Measurements from ENCODE around the gene ATP2B2.

The ATP2B2 gene

DNA sequence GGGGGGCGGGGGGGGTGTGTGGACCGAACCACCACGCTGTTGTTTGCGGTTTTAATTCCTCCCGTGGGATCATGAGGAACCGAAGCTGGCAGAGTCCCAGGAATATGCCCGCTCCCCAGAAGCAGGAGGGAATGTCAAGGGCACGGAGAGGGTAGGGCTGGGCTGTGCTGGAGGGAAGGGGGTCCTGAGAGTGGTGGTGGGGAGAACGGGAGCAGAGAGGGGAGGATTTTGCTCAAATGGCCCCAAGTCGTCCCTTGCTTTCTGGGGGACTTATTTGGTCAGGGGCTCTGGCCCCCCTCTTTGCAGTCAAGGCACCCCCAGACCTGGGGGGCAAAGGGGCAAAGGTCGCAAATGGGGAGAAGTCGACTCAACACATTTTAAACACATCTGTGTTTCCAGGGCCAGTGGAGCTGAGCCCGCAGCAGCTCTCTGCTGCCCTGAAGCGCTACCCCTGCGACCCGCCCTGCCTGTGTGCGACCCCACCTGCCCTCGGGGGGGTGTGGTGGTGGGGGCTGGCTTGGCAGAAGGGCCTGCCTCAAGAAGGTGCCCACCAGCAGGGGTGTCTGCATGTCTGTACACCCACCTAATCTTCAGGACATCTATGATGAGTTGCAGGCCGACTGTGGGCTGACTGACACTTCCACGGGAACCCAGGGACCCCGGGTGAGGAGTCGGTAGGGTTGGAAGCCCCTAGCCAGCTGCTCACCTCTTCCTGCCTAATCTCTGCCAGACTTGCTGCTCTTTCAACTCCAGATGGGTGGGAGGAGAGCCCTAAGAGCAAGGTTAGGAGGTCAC lies 602 bp upstream of the ATP2B2 start:
- Histone ChIP-seq H3K4me3 (ENCODE audit: low read depth, low read length) (no peak overlapping the region), H4K8ac (ENCODE audit: low read depth, low read length) (no peak overlapping the region), H3K23ac (ENCODE audit: low read length) (no peak overlapping the region), H3K36me3 (ENCODE audit: control insufficient read depth in 1 of 2, insufficient read depth in 2 of 2, low read length in 2 of 2) (no peaks in the 10 kb centered on the region), H3K27me3 (ENCODE audit: insufficient read depth, low read length) (peaks cover 18% of the 10 kb centered on the region), H3K18ac (ENCODE audit: low read length) (no peak overlapping the region), H2BK12ac (ENCODE audit: low read length) (no peak overlapping the region), H2BK5ac (ENCODE audit: low read depth, low read length, poor library complexity) (no peak overlapping the region), H3K9ac (ENCODE audit: low read length) (no peak overlapping the region), H3K14ac (ENCODE audit: low read length) (no peak overlapping the region), H3K79me2 (ENCODE audit: control insufficient read depth, insufficient read depth, low read length, poor library complexity) (no peaks in the 10 kb centered on the region), H3K27ac (ENCODE audit: low read depth, low read length) (no peak overlapping the region), H2BK120ac (ENCODE audit: insufficient read depth, low read length, poor library complexity) (no peak overlapping the region), H3K79me1 (ENCODE audit: low read length) (no peaks in the 10 kb centered on the region), H3K4me2 (ENCODE audit: low read length) (no peak overlapping the region), H4K12ac (ENCODE audit: low read depth, low read length) (no peak overlapping the region), H2AFZ (ENCODE audit: insufficient read depth, low read length, poor library complexity) (no peak overlapping the region), H3K4ac (ENCODE audit: low read depth, low read length) (no peak overlapping the region), H3K9me3 (ENCODE audit: insufficient read depth, low read depth, low read length) (peaks cover 1% of the 10 kb centered on the region), H4K91ac (ENCODE audit: low read depth, low read length) (no peak overlapping the region), H3K4me1 (ENCODE audit: control insufficient read depth in 1 of 2, insufficient read depth in 2 of 2, low read length in 2 of 2) (peaks cover 0 to 2% of the 10 kb centered on the region in 2 experiments), H2AK5ac (ENCODE audit: low read length) (no peak overlapping the region)
- no peak for DNase-seq
- WGBS (ENCODE audit: extremely low coverage, insufficient coverage, insufficient read length) = no CpG with 5 or more reads among the region's 22 CpGs

GRCh38 chr3:10504171-10505049 lies 976 bp downstream of the ATP2B2 start:
- no peak overlapping the region for H3K9ac ChIP-seq (ENCODE audit: low read length)
- H3K4ac ChIP-seq (ENCODE audit: low read depth, low read length) = no peak overlapping the region
- H3K18ac ChIP-seq (ENCODE audit: low read length) = no peak overlapping the region
- no peak overlapping the region for H3K4me2 ChIP-seq (ENCODE audit: low read length)
- H3K36me3 ChIP-seq (ENCODE audit: control insufficient read depth in 1 of 2, insufficient read depth in 2 of 2, low read length in 2 of 2) = no peaks in the 10 kb centered on the region
- peaks cover 0 to 2% of the 10 kb centered on the region in 2 experiments for H3K4me1 ChIP-seq (ENCODE audit: control insufficient read depth in 1 of 2, insufficient read depth in 2 of 2, low read length in 2 of 2)
- H3K79me2 ChIP-seq (ENCODE audit: control insufficient read depth, insufficient read depth, low read length, poor library complexity) = no peaks in the 10 kb centered on the region
- no peak overlapping the region for H2BK12ac ChIP-seq (ENCODE audit: low read length)
- H3K79me1 ChIP-seq (ENCODE audit: low read length) = no peaks in the 10 kb centered on the region
- no peak overlapping the region for H3K23ac ChIP-seq (ENCODE audit: low read length)
- no peak overlapping the region for H3K27ac ChIP-seq (ENCODE audit: low read depth, low read length)
- H3K14ac ChIP-seq (ENCODE audit: low read length) = no peak overlapping the region
- H3K9me3 ChIP-seq (ENCODE audit: insufficient read depth, low read depth, low read length) = peaks cover 1% of the 10 kb centered on the region
- no peak overlapping the region for H4K8ac ChIP-seq (ENCODE audit: low read depth, low read length)
- H4K12ac ChIP-seq (ENCODE audit: low read depth, low read length) = no peak overlapping the region
- H3K4me3 ChIP-seq (ENCODE audit: low read depth, low read length) = no peak overlapping the region
- no peak overlapping the region for H2BK120ac ChIP-seq (ENCODE audit: insufficient read depth, low read length, poor library complexity)
- H2AFZ ChIP-seq (ENCODE audit: insufficient read depth, low read length, poor library complexity) = no peak overlapping the region
- DNase-seq = no peak
- no CpG with 5 or more reads among the region's 25 CpGs for WGBS (ENCODE audit: extremely low coverage, insufficient coverage, insufficient read length)
- no peak overlapping the region for H2AK5ac ChIP-seq (ENCODE audit: low read length)
- H2BK5ac ChIP-seq (ENCODE audit: low read depth, low read length, poor library complexity) = no peak overlapping the region
- no peak overlapping the region for H4K91ac ChIP-seq (ENCODE audit: low read depth, low read length)
- H3K27me3 ChIP-seq (ENCODE audit: insufficient read depth, low read length) = peaks cover 18% of the 10 kb centered on the region

DNA sequence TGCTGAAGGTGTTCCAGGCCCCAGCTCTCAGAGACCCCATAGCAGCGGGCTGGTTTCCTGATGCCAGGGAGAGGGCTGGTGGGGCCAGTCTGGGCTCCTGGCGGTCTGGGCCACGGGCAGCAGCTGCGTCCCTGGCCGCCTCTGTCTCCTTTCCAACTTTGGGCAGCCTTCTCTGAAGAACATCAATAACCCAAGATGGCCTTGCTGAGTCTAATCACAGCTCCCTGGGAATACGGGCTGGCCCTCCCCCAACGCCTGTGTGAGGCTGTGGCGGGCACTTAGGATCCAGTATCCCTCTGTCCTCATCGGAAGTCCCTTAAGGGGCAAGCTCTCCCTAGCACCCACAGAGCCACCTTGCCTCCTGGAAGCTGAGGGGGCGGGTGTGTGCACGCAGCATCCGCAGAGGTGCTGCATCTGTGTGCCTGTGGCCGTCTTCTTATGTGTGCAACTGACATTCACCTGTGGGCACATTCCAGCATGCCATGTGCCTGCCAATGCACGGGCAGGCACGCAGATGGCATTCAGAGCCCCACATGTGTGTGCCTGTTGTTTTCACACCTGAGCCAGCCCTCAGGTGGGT lies 2.1 kb downstream of the ATP2B2 start:
- Histone ChIP-seq H3K27ac (ENCODE audit: low read depth, low read length) (no peak overlapping the region), H3K14ac (ENCODE audit: low read length) (no peak overlapping the region), H3K4me3 (ENCODE audit: low read depth, low read length) (peak overlapping the region; percentile 23), H3K23ac (ENCODE audit: low read length) (no peak overlapping the region), H3K4me2 (ENCODE audit: low read length) (no peak overlapping the region), H4K8ac (ENCODE audit: low read depth, low read length) (no peak overlapping the region), H3K18ac (ENCODE audit: low read length) (no peak overlapping the region), H3K4ac (ENCODE audit: low read depth, low read length) (no peak overlapping the region), H3K79me1 (ENCODE audit: low read length) (no peaks in the 10 kb centered on the region), H4K12ac (ENCODE audit: low read depth, low read length) (no peak overlapping the region), H3K9ac (ENCODE audit: low read length) (peak overlapping the region; percentile 49), H3K27me3 (ENCODE audit: insufficient read depth, low read length) (peaks cover 18% of the 10 kb centered on the region), H3K9me3 (ENCODE audit: insufficient read depth, low read depth, low read length) (peaks cover 1% of the 10 kb centered on the region), H3K36me3 (ENCODE audit: control insufficient read depth in 1 of 2, insufficient read depth in 2 of 2, low read length in 2 of 2) (no peaks in the 10 kb centered on the region), H2BK120ac (ENCODE audit: insufficient read depth, low read length, poor library complexity) (no peak overlapping the region), H2AFZ (ENCODE audit: insufficient read depth, low read length, poor library complexity) (no peak overlapping the region), H2AK5ac (ENCODE audit: low read length) (no peak overlapping the region), H2BK12ac (ENCODE audit: low read length) (no peak overlapping the region), H2BK5ac (ENCODE audit: low read depth, low read length, poor library complexity) (no peak overlapping the region), H3K4me1 (ENCODE audit: control insufficient read depth in 1 of 2, insufficient read depth in 2 of 2, low read length in 2 of 2) (no peaks in the 10 kb centered on the region), H3K79me2 (ENCODE audit: control insufficient read depth, insufficient read depth, low read length, poor library complexity) (no peaks in the 10 kb centered on the region), H4K91ac (ENCODE audit: low read depth, low read length) (no peak overlapping the region)
- no CpG with 5 or more reads among the region's 15 CpGs for WGBS (ENCODE audit: extremely low coverage, insufficient coverage, insufficient read length)
- no peak for DNase-seq

DNA sequence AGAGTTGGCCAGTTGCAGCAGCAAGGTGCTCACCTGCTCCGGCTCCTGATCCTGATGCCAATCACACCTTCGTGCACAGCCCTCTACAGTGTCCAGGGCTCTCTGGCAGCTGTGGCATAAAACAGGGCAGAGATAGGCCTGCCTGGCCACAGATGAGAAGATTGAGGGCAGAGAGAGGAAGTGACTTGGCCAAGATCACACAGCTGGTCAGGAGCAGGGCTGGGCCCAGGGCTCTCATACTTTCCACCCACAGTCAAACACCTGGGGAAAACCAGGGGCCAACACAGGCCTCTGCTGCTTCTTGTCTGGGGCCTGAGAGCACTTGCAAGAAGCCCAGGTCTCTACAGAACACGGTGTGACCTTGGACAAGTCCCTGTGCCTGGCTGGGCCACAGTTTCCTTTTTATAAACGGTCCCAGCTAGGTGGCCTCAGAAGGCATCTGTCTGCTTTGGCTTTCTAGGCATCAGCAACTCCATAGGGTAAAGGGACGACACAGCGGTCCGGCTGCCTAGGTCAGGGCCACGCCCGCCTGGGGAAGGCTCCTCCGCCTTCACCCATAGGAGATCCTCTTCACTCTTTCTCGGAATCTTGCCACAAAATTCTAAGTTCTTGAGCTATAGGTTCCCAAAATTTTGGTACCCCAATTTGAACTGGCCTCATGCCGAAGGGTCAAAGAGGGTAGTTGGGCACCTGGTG lies 3.1 kb downstream of the ATP2B2 start:
- no peaks in the 10 kb centered on the region for H3K79me2 ChIP-seq (ENCODE audit: control insufficient read depth, insufficient read depth, low read length, poor library complexity)
- no peak overlapping the region for H3K14ac ChIP-seq (ENCODE audit: low read length)
- H3K27me3 ChIP-seq (ENCODE audit: insufficient read depth, low read length) = peaks cover 18% of the 10 kb centered on the region
- no peak overlapping the region for H2AK5ac ChIP-seq (ENCODE audit: low read length)
- H4K12ac ChIP-seq (ENCODE audit: low read depth, low read length) = no peak overlapping the region
- no peak overlapping the region for H3K18ac ChIP-seq (ENCODE audit: low read length)
- no peak overlapping the region for H3K9ac ChIP-seq (ENCODE audit: low read length)
- H3K23ac ChIP-seq (ENCODE audit: low read length) = no peak overlapping the region
- no CpG with 5 or more reads among the region's 12 CpGs for WGBS (ENCODE audit: extremely low coverage, insufficient coverage, insufficient read length)
- H2BK120ac ChIP-seq (ENCODE audit: insufficient read depth, low read length, poor library complexity) = no peak overlapping the region
- no peak overlapping the region for H4K8ac ChIP-seq (ENCODE audit: low read depth, low read length)
- no peak overlapping the region for H3K27ac ChIP-seq (ENCODE audit: low read depth, low read length)
- no peak overlapping the region for H4K91ac ChIP-seq (ENCODE audit: low read depth, low read length)
- no peaks in the 10 kb centered on the region for H3K36me3 ChIP-seq (ENCODE audit: control insufficient read depth in 1 of 2, insufficient read depth in 2 of 2, low read length in 2 of 2)
- H3K4me2 ChIP-seq (ENCODE audit: low read length) = no peak overlapping the region
- H3K4me3 ChIP-seq (ENCODE audit: low read depth, low read length) = no peak overlapping the region
- H2BK12ac ChIP-seq (ENCODE audit: low read length) = no peak overlapping the region
- H3K79me1 ChIP-seq (ENCODE audit: low read length) = no peaks in the 10 kb centered on the region
- H2AFZ ChIP-seq (ENCODE audit: insufficient read depth, low read length, poor library complexity) = no peak overlapping the region
- DNase-seq = no peak
- H2BK5ac ChIP-seq (ENCODE audit: low read depth, low read length, poor library complexity) = no peak overlapping the region
- H3K9me3 ChIP-seq (ENCODE audit: insufficient read depth, low read depth, low read length) = peaks cover 1% of the 10 kb centered on the region
- no peak overlapping the region for H3K4ac ChIP-seq (ENCODE audit: low read depth, low read length)
- no peaks in the 10 kb centered on the region for H3K4me1 ChIP-seq (ENCODE audit: control insufficient read depth in 1 of 2, insufficient read depth in 2 of 2, low read length in 2 of 2)
